A549 (cell line): ENCODE results near the gene SUPT20H. TPM values are rescaled to one million over a fixed set of nuclear protein-coding genes. Genes with fewer than 3 reads are reported as not detected.

Experiments
- ATAC-seq, 2 experiments: fragments of 200-7000 bp in 1 of 2; fragments of >200 bp in 1 of 2; cut with Nextera tagmentation in 1 of 2; cut with Tn5 transposase in 1 of 2; 3 replicates each; pipeline versions ENCODE4 v1.8.0 to v1.9.1; 2018 to 2020; ENCODE audit warnings: mild to moderate bottlenecking in 1 of 2, moderate library complexity in 1 of 2
- CTCF ChIA-PET: fragments of 300-600 bp; sonication (Branson Sonifier 250); formaldehyde crosslinking; extraction: SDS; loops from one replicate; lab custom pipeline; 2021; ENCODE audit warnings: antibody characterized with exemption, inconsistent platforms; lab: Yijun Ruan, JAX
- POLR2A ChIA-PET: fragments of 350-600 bp; formaldehyde crosslinking; extraction: SDS; loops from one replicate; lab custom pipeline; 2021; ENCODE audit warnings: antibody characterized with exemption, inconsistent platforms; lab: Yijun Ruan, JAX
- DNase-seq, 2 experiments: peaks; one replicate each; pipeline versions ENCODE4 v3.0.0 to v3.0.0-alpha.2; 2011 to 2016; ENCODE audit warnings: low read depth in 1 of 2, low spot score in 1 of 2
- FAIRE-seq: peaks from 2 replicates; lab custom pipeline; 2011; peaks lifted over from hg19 to GRCh38; lab: Jason Lieb, UNC
- H3K27ac ChIP-seq, 2 experiments: fragments of >200 bp; sonication (Bioruptor Twin); formaldehyde crosslinking; 3 replicates each; pipeline ENCODE4 v1.5.1; 2016 to 2017
- H3K4me1 ChIP-seq: fragments of >200 bp; sonication (Bioruptor Twin); formaldehyde crosslinking; 3 replicates; pipeline ENCODE4 v1.6.1; 2016
- H3K4me2 ChIP-seq: fragments of >200 bp; sonication (Bioruptor Twin); formaldehyde crosslinking; 3 replicates; pipeline ENCODE4 v1.6.1; 2016
- H3K4me3 ChIP-seq: fragments of >200 bp; sonication (Bioruptor Twin); formaldehyde crosslinking; 3 replicates; pipeline ENCODE4 v1.5.1; 2016
- H3K9me3 ChIP-seq: fragments of >200 bp; sonication (Bioruptor Twin); formaldehyde crosslinking; 3 replicates; pipeline ENCODE4 v1.6.1; 2016
- BHLHE40 ChIP-seq: IDR thresholded peaks from 2 replicates; pipeline ENCODE4 v1.6.1; 2012; ENCODE audit warnings: low read depth, low read length, inconsistent platforms
- CBX8 ChIP-seq: fragments of 200-600 bp; sonication (generic); IDR thresholded peaks from 2 replicates; pipeline ENCODE4 v1.6.1; 2016
- CHD2 ChIP-seq: fragments of 150-350 bp; IDR thresholded peaks from 2 replicates; pipeline ENCODE4 v1.6.1; 2014; ENCODE audit warnings: low read length; ENCODE audit not compliant: partially characterized antibody
- CHD4 ChIP-seq: fragments of 200-600 bp; sonication (generic); IDR thresholded peaks from 2 replicates; pipeline ENCODE4 v1.6.1; 2016; ENCODE audit warnings: antibody characterized with exemption, mild to moderate bottlenecking, borderline replicate concordance
- EHMT2 ChIP-seq: fragments of 200-600 bp; sonication (generic); IDR thresholded peaks from 2 replicates; pipeline ENCODE4 v1.6.1; 2016; ENCODE audit warnings: antibody characterized with exemption, low read depth, mild to moderate bottlenecking, moderate library complexity
- EP300 ChIP-seq, 2 experiments: fragments of >200 bp; sonication (Bioruptor Twin); formaldehyde crosslinking; IDR thresholded peaks; 2 replicates in 1 of 2; 3 replicates in 1 of 2; pipeline ENCODE4 v1.6.1; 2016 to 2017
- ESRRA ChIP-seq: fragments of 150-350 bp; IDR thresholded peaks from 2 replicates; pipeline ENCODE4 v1.6.1; 2014; ENCODE audit warnings: mild to moderate bottlenecking, low read length, borderline replicate concordance
- FOSB ChIP-seq: fragments of 250-450 bp; sonication (Bioruptor Pico); IDR thresholded peaks from 2 replicates; pipeline ENCODE4 v1.5.0; 2020; ENCODE audit warnings: mild to moderate bottlenecking, moderate library complexity
- FOSL2 ChIP-seq, 2 experiments: fragments of 450-650 bp in 1 of 2; fragments of >200 bp in 1 of 2; sonication (Bioruptor Twin) in 1 of 2; formaldehyde crosslinking; IDR thresholded peaks; 2 replicates each; pipeline versions ENCODE4 v1.5.0 to v1.6.1; 2016 to 2020; ENCODE audit warnings: mild to moderate bottlenecking in 1 of 2, moderate library complexity in 1 of 2
- FOXS1 ChIP-seq: fragments of 250-450 bp; sonication (Bioruptor Pico); IDR thresholded peaks from 2 replicates; pipeline ENCODE4 v1.5.0; 2020; ENCODE audit warnings: mild to moderate bottlenecking, moderate library complexity
- HDAC2 ChIP-seq: fragments of 200-600 bp; sonication (generic); IDR thresholded peaks from 2 replicates; pipeline ENCODE4 v1.6.1; 2016
- HEYL ChIP-seq: fragments of 250-450 bp; sonication (Bioruptor Pico); IDR thresholded peaks from 2 replicates; pipeline ENCODE4 v1.8.0; 2021; ENCODE audit warnings: mild to moderate bottlenecking, moderate library complexity
- HOXA7 ChIP-seq: fragments of 250-450 bp; sonication (Bioruptor Pico); IDR thresholded peaks from 2 replicates; pipeline ENCODE4 v1.5.0; 2020; ENCODE audit warnings: mild to moderate bottlenecking, moderate library complexity
- HOXB5 ChIP-seq: fragments of 250-450 bp; sonication (Bioruptor Pico); IDR thresholded peaks from 2 replicates; pipeline ENCODE4 v1.5.0; 2020; ENCODE audit warnings: mild to moderate bottlenecking, moderate library complexity
- JUNB ChIP-seq: fragments of >200 bp; sonication (Bioruptor Twin); formaldehyde crosslinking; IDR thresholded peaks from 2 replicates; pipeline ENCODE4 v1.6.1; 2016
- KDM1A ChIP-seq: fragments of 200-600 bp; sonication (generic); IDR thresholded peaks from 2 replicates; pipeline ENCODE4 v1.6.1; 2016; ENCODE audit warnings: low read depth, mild to moderate bottlenecking
- KDM5A ChIP-seq: fragments of 200-600 bp; sonication (generic); IDR thresholded peaks from 2 replicates; pipeline ENCODE4 v1.6.1; 2016; ENCODE audit warnings: antibody characterized with exemption, mild to moderate bottlenecking
- MAFK ChIP-seq: fragments of 450-650 bp; IDR thresholded peaks from 2 replicates; pipeline ENCODE4 v1.6.1; 2014; ENCODE audit not compliant: partially characterized antibody
- MAZ ChIP-seq: fragments of 150-350 bp; IDR thresholded peaks from 2 replicates; pipeline ENCODE4 v1.6.1; 2014; ENCODE audit warnings: antibody characterized with exemption, low read depth, low read length, borderline replicate concordance
- PHF8 ChIP-seq: fragments of 200-600 bp; sonication (generic); IDR thresholded peaks from 2 replicates; pipeline ENCODE4 v1.6.1; 2016; ENCODE audit warnings: low read depth, mild to moderate bottlenecking, antibody characterized with exemption, moderate library complexity, borderline replicate concordance
- POLR2A ChIP-seq: IDR thresholded peaks from 2 replicates; pipeline ENCODE4 v1.6.1; 2012; ENCODE audit warnings: mild to moderate bottlenecking, low read length
- POLR2AphosphoS2 ChIP-seq: conservative IDR thresholded peaks from 2 replicates; pipeline ENCODE4 v1.6.1; 2012; ENCODE audit warnings: low read length, improper control_type of control experiment, inconsistent platforms
- RCOR1 ChIP-seq: fragments of 150-350 bp; IDR thresholded peaks from 2 replicates; pipeline ENCODE4 v1.6.1; 2014; ENCODE audit warnings: antibody characterized with exemption, low read length, low read depth
- RNF2 ChIP-seq: fragments of 200-600 bp; sonication (generic); IDR thresholded peaks from 2 replicates; pipeline ENCODE4 v1.6.1; 2016; ENCODE audit warnings: low read depth, mild to moderate bottlenecking, antibody characterized with exemption, moderate library complexity, borderline replicate concordance
- ZC3H11A ChIP-seq: fragments of 450-650 bp; IDR thresholded peaks from 2 replicates; pipeline ENCODE4 v1.6.1; 2014; ENCODE audit warnings: antibody characterized with exemption, mild to moderate bottlenecking
- ZSCAN20 ChIP-seq: fragments of 250-450 bp; sonication (Bioruptor Pico); IDR thresholded peaks from 2 replicates; pipeline ENCODE4 v1.8.0; 2022; ENCODE audit warnings: mild to moderate bottlenecking, moderate library complexity
- WGBS: methylation state at CpG from one replicate; pipeline ENCODE4 v1.1.6; 2017; ENCODE audit errors: missing lambda C conversion rate; 5-methylcytosine and 5-hydroxymethylcytosine counted together
- polyA plus RNA-seq, 4 experiments: library from polyadenylated mRNA; depleted of rRNA in 3 of 4; stranded (reverse); fragments of >200 nt; fragmentation: RNase III in 1 of 4; extraction: RNeasy Plus Mini Kit Qiagen cat#74134 plus additional on column Dnase treatment in 1 of 4; gene quantifications; 2 replicates in 3 of 4; 3 replicates in 1 of 4; pipeline ENCODE4 v1.2.3, GENCODE V29; 2011 to 2017
- TF ChIP-seq, protein P1 (sequence below): fragments of 250-450 bp; sonication (Bioruptor Pico); IDR thresholded peaks from 2 replicates; pipeline ENCODE4 v1.5.0; 2020; ENCODE audit warnings: low read depth, mild to moderate bottlenecking, moderate library complexity
- TF ChIP-seq, protein P2 (sequence below): fragments of 450-650 bp; IDR thresholded peaks from 2 replicates; pipeline ENCODE4 v1.6.1; 2014; ENCODE audit warnings: antibody characterized with exemption
- TF ChIP-seq, protein P3 (sequence below): fragments of >200 bp; sonication (Bioruptor Twin); formaldehyde crosslinking; IDR thresholded peaks from 3 replicates; pipeline ENCODE4 v1.5.1; 2016
- TF ChIP-seq, protein P4 (sequence below): fragments of >200 bp; sonication (Bioruptor Twin); formaldehyde crosslinking; IDR thresholded peaks from 2 replicates; pipeline ENCODE4 v1.6.1; 2016
- TF ChIP-seq, protein P5 (sequence below): IDR thresholded peaks from 2 replicates; pipeline ENCODE4 v1.6.1; 2012
- TF ChIP-seq, protein P6 (sequence below): fragments of 250-450 bp; sonication (Bioruptor Pico); IDR thresholded peaks from 2 replicates; pipeline ENCODE4 v1.5.0; 2021; ENCODE audit warnings: mild to moderate bottlenecking, moderate library complexity, borderline replicate concordance

The SUPT20H gene
- polyA plus RNA-seq, 2 of the 4 experiments (the other 2 are of a cell fraction): 26.2 to 50.9 TPM

DNA sequence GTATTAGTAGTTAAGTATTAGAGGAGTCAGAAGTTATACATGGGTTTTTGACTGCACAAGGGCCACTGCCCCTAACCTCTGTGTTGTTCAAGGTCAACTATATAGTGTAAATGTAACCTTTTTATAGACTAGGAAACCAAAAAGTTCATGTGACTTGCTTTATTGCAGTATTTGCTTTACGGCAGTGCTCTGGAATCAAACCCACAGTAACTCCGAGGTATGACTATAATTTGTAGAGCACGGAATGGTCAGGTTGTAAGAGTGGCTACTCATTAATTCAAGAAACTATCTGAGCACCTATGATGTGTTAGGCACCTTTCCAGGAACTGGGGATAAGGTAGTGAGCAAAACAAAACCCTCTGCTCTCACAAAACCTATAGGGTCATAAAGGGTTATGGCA lies 22.2 kb downstream of the SUPT20H start:
- TF ChIP-seq ZC3H11A (no peak), HOXA7 (no peak), BHLHE40 (no peak), KDM1A (no peak), CHD4 (no peak), PHF8 (no peak), CBX8 (no peak), EP300 (IDR thresholded peaks at IDR 0.05) (no peak), POLR2AphosphoS2 (no peak), HOXB5 (CRISPR knock-in tag) (no peak), MAFK (no peak), EHMT2 (no peak), MAZ (no peak), POLR2A (no peak), RNF2 (no peak), JUNB (no peak), KDM5A (no peak)
- TF ChIP-seq, protein P1, sequence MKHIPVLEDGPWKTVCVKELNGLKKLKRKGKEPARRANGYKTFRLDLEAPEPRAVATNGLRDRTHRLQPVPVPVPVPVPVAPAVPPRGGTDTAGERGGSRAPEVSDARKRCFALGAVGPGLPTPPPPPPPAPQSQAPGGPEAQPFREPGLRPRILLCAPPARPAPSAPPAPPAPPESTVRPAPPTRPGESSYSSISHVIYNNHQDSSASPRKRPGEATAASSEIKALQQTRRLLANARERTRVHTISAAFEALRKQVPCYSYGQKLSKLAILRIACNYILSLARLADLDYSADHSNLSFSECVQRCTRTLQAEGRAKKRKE (CRISPR knock-in tag): no peak
- TF ChIP-seq, protein P2, sequence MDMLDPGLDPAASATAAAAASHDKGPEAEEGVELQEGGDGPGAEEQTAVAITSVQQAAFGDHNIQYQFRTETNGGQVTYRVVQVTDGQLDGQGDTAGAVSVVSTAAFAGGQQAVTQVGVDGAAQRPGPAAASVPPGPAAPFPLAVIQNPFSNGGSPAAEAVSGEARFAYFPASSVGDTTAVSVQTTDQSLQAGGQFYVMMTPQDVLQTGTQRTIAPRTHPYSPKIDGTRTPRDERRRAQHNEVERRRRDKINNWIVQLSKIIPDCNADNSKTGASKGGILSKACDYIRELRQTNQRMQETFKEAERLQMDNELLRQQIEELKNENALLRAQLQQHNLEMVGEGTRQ: no peak
- TF ChIP-seq, all 56 proteins: peak for 0
- POLR2A ChIA-PET: interaction anchor here (0.6 kb wide), 1 partner anchor 37 kb away, joined by 4 read pairs; the partner anchor contains the start of gene EXOSC8
- no peaks in the 10 kb centered on the region for H3K4me1 ChIP-seq
- CTCF ChIA-PET: interaction anchor here (0.6 kb wide), 2 partner anchors 45 to 501 kb away, joined by 3 read pairs; no protein-coding TSS in a partner anchor
- H3K4me2 ChIP-seq: no peak overlapping the region
- DNase-seq: no peak
- WGBS: 95% methylated on average over 3 of the region's 3 CpGs
- ATAC-seq: no peak
- H3K4me3 ChIP-seq: no peak overlapping the region
- no peak for FAIRE-seq
- no peak overlapping the region for H3K27ac ChIP-seq
- H3K9me3 ChIP-seq: no peaks in the 10 kb centered on the region

DNA sequence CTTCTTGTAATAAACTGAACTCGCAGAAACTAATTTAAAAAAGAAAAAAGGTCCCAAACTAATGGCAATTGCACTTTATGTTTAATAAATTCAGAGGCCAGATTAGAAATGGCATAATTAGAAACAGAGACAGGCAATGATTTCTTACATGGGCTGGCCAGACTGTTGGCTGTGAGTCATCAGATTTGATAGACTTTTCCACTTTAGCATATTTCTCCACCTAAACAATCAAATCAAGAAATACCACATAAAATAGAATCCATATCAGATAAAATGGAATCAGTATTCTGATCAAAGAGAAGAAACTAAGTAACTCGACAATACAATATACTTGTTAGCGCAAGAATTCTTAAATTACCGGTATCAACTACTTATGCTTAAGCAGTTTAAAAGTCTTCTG lies 29.9 kb downstream of the SUPT20H start:
- H3K4me1 ChIP-seq: no peaks in the 10 kb centered on the region
- no peak overlapping the region for H3K27ac ChIP-seq
- H3K4me2 ChIP-seq: no peak overlapping the region
- ChIA-PET CTCF (no interaction called here), POLR2A (no interaction called here)
- DNase-seq (no peak), FAIRE-seq (no peak), ATAC-seq (no peak)
- TF ChIP-seq FOSL2 (IDR thresholded peaks at IDR 0.05) (no peak), FOSL2 (CRISPR knock-in tag; IDR thresholded peaks at IDR 0.05) (no peak)
- TF ChIP-seq, protein P3, sequence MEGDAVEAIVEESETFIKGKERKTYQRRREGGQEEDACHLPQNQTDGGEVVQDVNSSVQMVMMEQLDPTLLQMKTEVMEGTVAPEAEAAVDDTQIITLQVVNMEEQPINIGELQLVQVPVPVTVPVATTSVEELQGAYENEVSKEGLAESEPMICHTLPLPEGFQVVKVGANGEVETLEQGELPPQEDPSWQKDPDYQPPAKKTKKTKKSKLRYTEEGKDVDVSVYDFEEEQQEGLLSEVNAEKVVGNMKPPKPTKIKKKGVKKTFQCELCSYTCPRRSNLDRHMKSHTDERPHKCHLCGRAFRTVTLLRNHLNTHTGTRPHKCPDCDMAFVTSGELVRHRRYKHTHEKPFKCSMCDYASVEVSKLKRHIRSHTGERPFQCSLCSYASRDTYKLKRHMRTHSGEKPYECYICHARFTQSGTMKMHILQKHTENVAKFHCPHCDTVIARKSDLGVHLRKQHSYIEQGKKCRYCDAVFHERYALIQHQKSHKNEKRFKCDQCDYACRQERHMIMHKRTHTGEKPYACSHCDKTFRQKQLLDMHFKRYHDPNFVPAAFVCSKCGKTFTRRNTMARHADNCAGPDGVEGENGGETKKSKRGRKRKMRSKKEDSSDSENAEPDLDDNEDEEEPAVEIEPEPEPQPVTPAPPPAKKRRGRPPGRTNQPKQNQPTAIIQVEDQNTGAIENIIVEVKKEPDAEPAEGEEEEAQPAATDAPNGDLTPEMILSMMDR: no peak
- WGBS: 95% methylated on average over 4 of the region's 4 CpGs
- H3K9me3 ChIP-seq: no peaks in the 10 kb centered on the region
- H3K4me3 ChIP-seq: no peak overlapping the region

DNA sequence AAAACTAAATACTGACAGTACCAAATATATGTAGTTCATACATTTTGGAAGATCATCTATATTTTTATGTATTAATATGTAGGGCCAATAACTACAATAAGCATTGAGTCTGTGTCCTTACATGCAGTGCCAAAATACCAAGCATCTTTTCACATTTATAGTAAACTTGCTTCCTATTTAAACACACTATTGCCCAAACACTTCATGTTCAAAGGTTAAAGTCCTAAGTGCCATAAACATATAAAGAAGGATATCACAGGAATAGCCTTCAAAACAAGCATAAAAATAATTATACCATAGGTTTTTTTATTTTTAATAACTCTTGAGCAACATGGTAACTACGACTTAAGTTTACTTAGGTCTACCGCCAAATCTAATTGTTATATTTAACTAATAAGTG lies 31.8 kb downstream of the SUPT20H start:
- FAIRE-seq (no peak), ATAC-seq (no peak), DNase-seq (no peak)
- no peak overlapping the region for H3K4me2 ChIP-seq
- 78% methylated on average over 2 of the region's 2 CpGs for WGBS
- ChIA-PET CTCF (no interaction called here), POLR2A (no interaction called here)
- H3K4me3 ChIP-seq: no peak overlapping the region
- no peaks in the 10 kb centered on the region for H3K4me1 ChIP-seq
- no peak overlapping the region for H3K27ac ChIP-seq
- H3K9me3 ChIP-seq: no peaks in the 10 kb centered on the region
- TF ChIP-seq HEYL (no peak), ESRRA (no peak), ZSCAN20 (CRISPR knock-in tag) (no peak), FOXS1 (CRISPR knock-in tag) (no peak), CBX8 (no peak), EHMT2 (no peak), RCOR1 (no peak), FOSB (CRISPR knock-in tag) (no peak), CHD2 (no peak), KDM1A (no peak), HDAC2 (no peak), RNF2 (no peak)
- TF ChIP-seq, protein P4, sequence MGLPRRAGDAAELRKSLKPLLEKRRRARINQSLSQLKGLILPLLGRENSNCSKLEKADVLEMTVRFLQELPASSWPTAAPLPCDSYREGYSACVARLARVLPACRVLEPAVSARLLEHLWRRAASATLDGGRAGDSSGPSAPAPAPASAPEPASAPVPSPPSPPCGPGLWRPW: no peak
- TF ChIP-seq, protein P5, sequence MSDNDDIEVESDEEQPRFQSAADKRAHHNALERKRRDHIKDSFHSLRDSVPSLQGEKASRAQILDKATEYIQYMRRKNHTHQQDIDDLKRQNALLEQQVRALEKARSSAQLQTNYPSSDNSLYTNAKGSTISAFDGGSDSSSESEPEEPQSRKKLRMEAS: no peak
- TF ChIP-seq, protein P6, sequence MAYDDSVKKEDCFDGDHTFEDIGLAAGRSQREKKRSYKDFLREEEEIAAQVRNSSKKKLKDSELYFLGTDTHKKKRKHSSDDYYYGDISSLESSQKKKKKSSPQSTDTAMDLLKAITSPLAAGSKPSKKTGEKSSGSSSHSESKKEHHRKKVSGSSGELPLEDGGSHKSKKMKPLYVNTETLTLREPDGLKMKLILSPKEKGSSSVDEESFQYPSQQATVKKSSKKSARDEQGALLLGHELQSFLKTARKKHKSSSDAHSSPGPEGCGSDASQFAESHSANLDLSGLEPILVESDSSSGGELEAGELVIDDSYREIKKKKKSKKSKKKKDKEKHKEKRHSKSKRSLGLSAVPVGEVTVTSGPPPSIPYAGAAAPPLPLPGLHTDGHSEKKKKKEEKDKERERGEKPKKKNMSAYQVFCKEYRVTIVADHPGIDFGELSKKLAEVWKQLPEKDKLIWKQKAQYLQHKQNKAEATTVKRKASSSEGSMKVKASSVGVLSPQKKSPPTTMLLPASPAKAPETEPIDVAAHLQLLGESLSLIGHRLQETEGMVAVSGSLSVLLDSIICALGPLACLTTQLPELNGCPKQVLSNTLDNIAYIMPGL (CRISPR knock-in tag): no peak
